Activated naive CD8-positive, alpha-beta T cell (primary cell): ENCODE results near the gene KLK15.

ENCODE experiments used
- H3K27ac Mint-ChIP-seq: one replicate; pipeline ENCODE4 v1.8.0; 2021; ENCODE audit warnings: mixed read lengths
- H3K27me3 Mint-ChIP-seq: one replicate; pipeline ENCODE4 v1.8.0; 2021; ENCODE audit warnings: mixed read lengths
- H3K36me3 Mint-ChIP-seq: one replicate; pipeline ENCODE4 v1.8.0; 2021; ENCODE audit warnings: mixed read lengths
- H3K4me1 Mint-ChIP-seq: one replicate; pipeline ENCODE4 v1.8.0; 2021; ENCODE audit warnings: low read depth, mixed read lengths
- H3K4me3 Mint-ChIP-seq: one replicate; pipeline ENCODE4 v1.8.0; 2021; ENCODE audit warnings: mild to moderate bottlenecking, mixed read lengths
- H3K9me3 Mint-ChIP-seq: one replicate; pipeline ENCODE4 v1.8.0; 2021; ENCODE audit warnings: low read depth, mixed read lengths

KLK15 gene

DNA sequence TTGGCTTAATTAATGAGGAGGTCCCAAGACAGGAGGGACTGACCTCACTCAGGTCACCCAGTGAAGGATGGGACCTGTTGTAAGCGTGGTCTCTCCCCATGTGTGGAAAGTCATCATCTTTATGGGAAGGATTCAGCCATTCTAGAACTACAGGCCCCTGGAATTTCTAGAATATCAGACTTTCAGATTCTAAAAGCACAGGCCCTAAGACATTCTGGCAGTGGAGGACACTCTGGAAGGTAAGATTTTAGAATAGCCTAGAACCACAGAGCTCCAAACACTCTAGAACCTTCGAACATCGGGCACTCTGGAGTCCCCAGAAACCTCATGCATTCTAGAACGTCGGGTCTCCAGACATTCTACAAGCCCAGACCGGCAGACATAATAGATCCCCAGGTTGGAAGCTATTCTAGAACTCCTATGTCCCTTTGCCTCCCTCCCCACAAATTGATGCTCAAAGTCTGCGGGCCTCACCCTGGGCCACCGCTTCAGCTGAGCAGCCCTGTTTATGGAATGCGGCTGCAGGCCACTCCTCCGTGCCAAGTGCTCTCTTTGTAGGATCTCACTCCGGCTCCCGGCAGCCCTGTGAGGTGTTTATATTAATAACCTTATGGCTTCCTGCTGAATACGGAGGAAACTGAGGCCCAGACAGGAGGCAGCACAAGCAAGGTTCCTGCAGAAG, 1.9 kb upstream of the KLK15 start:
- Mint-ChIP-seq H3K9me3 (no peaks in the 10 kb centered on the region), H3K27me3 (peaks cover 28% of the 10 kb centered on the region), H3K4me1 (peaks cover 13% of the 10 kb centered on the region), H3K36me3 (no peaks in the 10 kb centered on the region), H3K4me3 (peak overlapping the region; percentile 73), H3K27ac (no peak overlapping the region)

- H3K4me1 Mint-ChIP-seq, result peaks cover 13% of the 10 kb centered on the region
- no peaks in the 10 kb centered on the region for H3K9me3 Mint-ChIP-seq
- H3K4me3 Mint-ChIP-seq, result no peak overlapping the region
- no peaks in the 10 kb centered on the region for H3K36me3 Mint-ChIP-seq
- H3K27ac Mint-ChIP-seq, result no peak overlapping the region
- peaks cover 32% of the 10 kb centered on the region for H3K27me3 Mint-ChIP-seq
These were observed 411 bp upstream of the KLK15 start for GRCh38 chr19:50833802-50834167.

DNA sequence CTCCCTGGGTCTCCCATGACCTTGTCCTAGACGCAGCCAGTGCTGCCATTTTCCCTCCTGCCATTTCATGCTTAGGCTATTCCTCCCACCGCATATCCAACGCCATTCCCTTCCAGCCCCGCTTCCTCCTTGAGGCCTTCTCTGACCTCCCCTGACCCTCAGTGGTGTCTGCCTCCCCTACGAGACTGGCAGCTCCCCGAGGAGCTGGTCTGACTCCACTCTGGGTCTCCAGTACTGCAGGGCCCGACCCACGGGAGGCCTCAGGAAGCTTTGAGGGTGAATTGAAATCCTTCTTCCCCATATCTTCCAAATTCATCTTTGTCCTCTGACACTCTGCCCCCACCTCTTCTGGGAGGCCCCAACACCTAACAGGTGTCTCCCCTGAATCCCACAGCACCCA, 708 bp downstream of the KLK15 start:
- H3K27ac Mint-ChIP-seq, result no peak overlapping the region
- H3K27me3 Mint-ChIP-seq, result peaks cover 31% of the 10 kb centered on the region
- no peak overlapping the region for H3K4me3 Mint-ChIP-seq
- no peaks in the 10 kb centered on the region for H3K9me3 Mint-ChIP-seq
- H3K4me1 Mint-ChIP-seq, result peaks cover 13% of the 10 kb centered on the region
- H3K36me3 Mint-ChIP-seq, result no peaks in the 10 kb centered on the region

DNA sequence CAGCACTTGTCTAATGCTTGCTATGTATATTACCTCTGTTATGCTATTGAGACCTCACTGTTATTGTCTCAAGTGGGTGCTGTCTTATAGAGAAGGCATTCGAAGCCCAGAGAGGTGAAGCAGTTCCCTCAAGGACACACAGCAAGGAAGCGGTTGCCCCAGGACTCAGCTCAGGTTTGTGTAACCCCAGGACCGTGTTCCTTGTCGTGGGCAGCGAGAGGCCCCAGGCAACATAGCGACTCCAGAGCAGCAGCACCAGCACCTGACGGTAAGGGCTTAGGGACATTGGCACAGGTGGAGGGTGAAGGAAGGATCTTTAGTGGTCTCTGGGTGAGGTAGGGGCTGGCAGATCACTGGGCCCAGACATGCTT, 2.4 kb downstream of the KLK15 start:
- Mint-ChIP-seq H3K27ac (no peak overlapping the region), H3K27me3 (peaks cover 24% of the 10 kb centered on the region), H3K4me1 (peaks cover 5% of the 10 kb centered on the region), H3K36me3 (no peaks in the 10 kb centered on the region), H3K4me3 (no peak overlapping the region), H3K9me3 (no peaks in the 10 kb centered on the region)

DNA sequence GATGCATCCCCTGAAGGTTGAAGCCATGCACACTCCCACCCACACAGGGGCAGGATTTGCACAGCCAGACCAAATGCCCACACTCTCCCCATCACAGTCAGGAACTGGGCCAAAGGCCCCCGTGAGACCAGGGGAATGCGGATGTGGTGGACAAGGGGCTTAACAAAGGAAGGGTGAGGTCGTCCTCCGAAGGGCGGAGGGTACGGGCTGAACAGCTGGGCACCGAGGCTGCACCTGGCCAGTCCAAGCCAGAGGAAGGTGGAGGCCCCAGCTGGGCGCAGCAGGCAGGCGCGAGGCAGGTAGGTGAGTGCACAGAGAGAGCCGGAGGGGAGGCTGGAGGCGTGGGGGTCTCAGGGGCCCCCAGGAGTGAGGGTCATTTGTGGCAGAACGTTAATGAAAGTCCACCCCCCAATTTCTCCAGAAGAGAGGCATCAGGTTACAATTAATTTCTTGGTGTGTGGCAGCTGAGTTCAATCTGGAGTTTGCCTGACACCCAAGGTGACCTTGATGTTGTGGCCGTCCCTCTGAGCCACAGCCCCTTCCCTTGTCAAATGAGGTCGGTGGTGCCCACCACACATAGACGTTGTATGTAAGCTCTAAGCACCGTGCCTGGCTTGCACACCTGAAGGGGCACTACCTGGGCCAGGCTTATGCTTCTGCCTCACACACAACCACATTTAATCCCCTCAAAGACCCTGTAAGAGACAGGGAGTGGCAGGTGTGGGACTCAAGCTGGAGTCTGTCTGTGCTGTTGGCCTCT, 2.9 kb downstream of the KLK15 start:
- no peaks in the 10 kb centered on the region for H3K36me3 Mint-ChIP-seq
- H3K4me3 Mint-ChIP-seq, result no peak overlapping the region
- H3K27ac Mint-ChIP-seq, result no peak overlapping the region
- peaks cover 25% of the 10 kb centered on the region for H3K27me3 Mint-ChIP-seq
- no peaks in the 10 kb centered on the region for H3K9me3 Mint-ChIP-seq
- peaks cover 4% of the 10 kb centered on the region for H3K4me1 Mint-ChIP-seq

DNA sequence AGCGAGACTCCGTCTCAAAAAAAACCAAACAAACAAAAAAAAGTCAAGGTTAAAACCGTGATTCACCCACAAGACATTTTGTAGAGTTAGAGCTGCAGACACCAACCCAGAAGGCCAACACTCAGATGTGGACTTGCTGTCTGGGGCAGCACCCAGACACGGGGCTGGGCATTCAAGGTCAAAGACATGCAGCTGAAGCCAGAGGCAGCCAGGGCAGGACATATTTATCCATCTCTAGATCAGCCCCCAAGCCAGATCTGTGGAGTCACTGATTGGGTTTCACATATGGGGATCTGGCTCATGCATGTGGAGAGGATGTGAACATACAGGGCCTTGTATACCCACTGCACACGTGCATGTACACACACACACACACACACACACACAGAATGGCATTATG, 3.6 kb downstream of the KLK15 start:
- Mint-ChIP-seq H3K27me3 (peaks cover 26% of the 10 kb centered on the region), H3K9me3 (no peaks in the 10 kb centered on the region), H3K4me3 (no peak overlapping the region), H3K4me1 (no peaks in the 10 kb centered on the region), H3K27ac (no peak overlapping the region), H3K36me3 (no peaks in the 10 kb centered on the region)

DNA sequence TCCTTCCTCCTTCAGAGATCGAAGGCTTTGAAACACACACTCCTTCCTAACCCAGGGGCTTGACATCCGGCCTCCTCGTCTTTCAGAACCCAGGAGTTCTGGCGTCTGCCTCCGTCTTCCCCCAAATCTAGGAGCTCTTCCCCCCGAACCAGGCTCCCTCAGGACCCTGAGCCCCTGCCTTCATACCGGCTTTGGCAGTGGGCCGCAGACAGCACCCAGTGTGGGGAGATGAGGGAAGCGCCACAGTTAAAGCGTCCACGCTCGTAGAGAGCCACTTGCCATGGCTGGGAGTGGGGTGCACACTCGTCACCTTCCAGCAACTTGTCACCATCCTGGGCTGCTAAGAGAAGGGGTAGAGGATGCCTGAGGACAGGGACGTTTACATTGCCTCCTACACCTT, 5.9 kb downstream of the KLK15 start:
- no peaks in the 10 kb centered on the region for H3K9me3 Mint-ChIP-seq
- H3K36me3 Mint-ChIP-seq, result no peaks in the 10 kb centered on the region
- H3K4me3 Mint-ChIP-seq, result no peak overlapping the region
- no peak overlapping the region for H3K27ac Mint-ChIP-seq
- H3K4me1 Mint-ChIP-seq, result no peaks in the 10 kb centered on the region
- peaks cover 19% of the 10 kb centered on the region for H3K27me3 Mint-ChIP-seq

- Mint-ChIP-seq H3K4me3 (no peak overlapping the region), H3K27me3 (peaks cover 23% of the 10 kb centered on the region), H3K9me3 (no peaks in the 10 kb centered on the region), H3K4me1 (no peaks in the 10 kb centered on the region), H3K36me3 (no peaks in the 10 kb centered on the region), H3K27ac (no peak overlapping the region)
These were observed 6.7 kb downstream of the KLK15 start for GRCh38 chr19:50826492-50827240.

GRCh38 chr19:50823389-50824042, 9.9 kb downstream of the KLK15 start, which contains the start of gene KLK1:
Gene KLK1 (minus strand): TSS chr19:50823787. CDS start chr19:50823748, 39 bp downstream.
- Mint-ChIP-seq H3K27ac (no peak within 1 kb of the TSS), H3K27me3 (peaks cover 37% of the 10 kb centered on the region), H3K9me3 (no peaks in the 10 kb centered on the region), H3K4me3 (no peak within 1 kb of the TSS), H3K36me3 (peaks cover 2% of the 10 kb centered on the region), H3K4me1 (peaks cover 21% of the 10 kb centered on the region)

DNA sequence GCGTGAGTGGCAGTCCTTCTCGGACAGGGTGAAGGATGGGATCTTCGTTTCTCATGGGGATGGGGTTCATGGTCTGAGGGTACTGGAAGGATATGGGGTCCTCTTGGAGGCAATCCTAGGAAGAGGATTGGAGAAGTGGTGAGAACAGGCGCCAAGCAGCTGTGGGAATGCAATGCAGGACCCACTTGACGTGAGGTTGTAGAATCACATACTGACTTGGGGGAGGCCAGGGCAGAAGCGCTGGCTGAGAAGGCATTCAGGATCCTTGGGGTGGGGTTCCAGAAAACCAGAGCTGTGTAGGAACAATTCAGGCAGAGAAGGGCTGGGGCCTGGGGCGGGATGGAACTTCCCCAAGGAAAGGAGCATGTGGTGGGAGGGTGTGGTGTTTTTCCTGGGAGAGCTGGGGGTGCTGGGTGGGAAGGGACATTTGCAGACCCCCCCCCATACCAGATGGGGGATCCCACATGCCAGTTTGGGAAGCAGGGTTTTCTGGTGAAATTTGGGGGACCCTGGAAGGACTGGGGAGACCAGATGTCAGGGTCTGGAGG, 10.6 kb downstream of the KLK15 start:
- peaks cover 35% of the 10 kb centered on the region for H3K27me3 Mint-ChIP-seq
- H3K4me1 Mint-ChIP-seq, result peaks cover 27% of the 10 kb centered on the region
- peaks cover 2% of the 10 kb centered on the region for H3K36me3 Mint-ChIP-seq
- H3K9me3 Mint-ChIP-seq, result no peaks in the 10 kb centered on the region
- no peak overlapping the region for H3K4me3 Mint-ChIP-seq
- H3K27ac Mint-ChIP-seq, result no peak overlapping the region

DNA sequence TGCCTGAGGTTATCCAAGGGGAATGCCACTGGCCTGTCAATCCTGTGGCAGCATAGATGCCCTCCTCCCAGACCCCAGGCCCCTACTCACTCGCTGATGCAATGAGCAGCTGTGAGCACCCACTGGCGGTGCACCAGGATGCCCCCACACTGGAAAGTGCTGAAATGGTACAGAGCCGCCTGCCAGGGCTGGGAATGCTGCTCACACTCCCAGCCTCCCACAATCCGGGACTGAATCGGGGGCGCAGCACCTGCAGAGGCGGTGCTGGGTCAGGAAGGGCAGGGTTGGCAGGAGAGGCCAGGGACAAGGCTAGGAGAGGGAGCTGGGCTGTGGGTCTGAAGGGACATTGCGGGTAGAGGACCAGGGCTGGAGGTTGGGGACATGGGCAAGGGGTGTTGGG, 11.8 kb downstream of the KLK15 start:
- H3K27me3 Mint-ChIP-seq, result peaks cover 37% of the 10 kb centered on the region
- no peaks in the 10 kb centered on the region for H3K9me3 Mint-ChIP-seq
- H3K27ac Mint-ChIP-seq, result no peak overlapping the region
- H3K4me3 Mint-ChIP-seq, result no peak overlapping the region
- peaks cover 2% of the 10 kb centered on the region for H3K36me3 Mint-ChIP-seq
- H3K4me1 Mint-ChIP-seq, result peaks cover 36% of the 10 kb centered on the region

GRCh38 chr19:50821248-50821612, 12.1 kb downstream of the KLK15 start:
- Mint-ChIP-seq H3K27ac (no peak overlapping the region), H3K36me3 (peaks cover 2% of the 10 kb centered on the region), H3K27me3 (peaks cover 39% of the 10 kb centered on the region), H3K9me3 (no peaks in the 10 kb centered on the region), H3K4me3 (no peak overlapping the region), H3K4me1 (peaks cover 38% of the 10 kb centered on the region)

- Mint-ChIP-seq H3K27ac (no peak overlapping the region), H3K36me3 (peaks cover 2% of the 10 kb centered on the region), H3K27me3 (peaks cover 40% of the 10 kb centered on the region), H3K9me3 (no peaks in the 10 kb centered on the region), H3K4me3 (peak overlapping the region; percentile 48), H3K4me1 (peaks cover 39% of the 10 kb centered on the region)
These were observed 12.7 kb downstream of the KLK15 start for GRCh38 chr19:50820549-50821247.

GRCh38 chr19:50820086-50820485, 13.3 kb downstream of the KLK15 start:
- Mint-ChIP-seq H3K27me3 (peaks cover 43% of the 10 kb centered on the region), H3K4me3 (peak overlapping the region; percentile 48), H3K36me3 (peaks cover 2% of the 10 kb centered on the region), H3K4me1 (peaks cover 39% of the 10 kb centered on the region), H3K9me3 (no peaks in the 10 kb centered on the region), H3K27ac (no peak overlapping the region)
